GM12874 (cell line): ENCODE data around the gene STEAP4.

Source experiments
- TF ChIP-seq, protein P1 (sequence below): IDR thresholded peaks from 2 replicates; pipeline ENCODE4 v1.5.1; 2011; ENCODE audit warnings: low read depth, mild to moderate bottlenecking, control low read depth, low read length, moderate library complexity; ENCODE audit not compliant: insufficient read depth

The STEAP4 gene

GRCh38 chr7:88306590-88307048, at the start of gene STEAP4:
Gene STEAP4 (minus strand): TSS chr7:88306894. CDS start chr7:88284269, 22,625 bp downstream.
- TF ChIP-seq, protein P1, sequence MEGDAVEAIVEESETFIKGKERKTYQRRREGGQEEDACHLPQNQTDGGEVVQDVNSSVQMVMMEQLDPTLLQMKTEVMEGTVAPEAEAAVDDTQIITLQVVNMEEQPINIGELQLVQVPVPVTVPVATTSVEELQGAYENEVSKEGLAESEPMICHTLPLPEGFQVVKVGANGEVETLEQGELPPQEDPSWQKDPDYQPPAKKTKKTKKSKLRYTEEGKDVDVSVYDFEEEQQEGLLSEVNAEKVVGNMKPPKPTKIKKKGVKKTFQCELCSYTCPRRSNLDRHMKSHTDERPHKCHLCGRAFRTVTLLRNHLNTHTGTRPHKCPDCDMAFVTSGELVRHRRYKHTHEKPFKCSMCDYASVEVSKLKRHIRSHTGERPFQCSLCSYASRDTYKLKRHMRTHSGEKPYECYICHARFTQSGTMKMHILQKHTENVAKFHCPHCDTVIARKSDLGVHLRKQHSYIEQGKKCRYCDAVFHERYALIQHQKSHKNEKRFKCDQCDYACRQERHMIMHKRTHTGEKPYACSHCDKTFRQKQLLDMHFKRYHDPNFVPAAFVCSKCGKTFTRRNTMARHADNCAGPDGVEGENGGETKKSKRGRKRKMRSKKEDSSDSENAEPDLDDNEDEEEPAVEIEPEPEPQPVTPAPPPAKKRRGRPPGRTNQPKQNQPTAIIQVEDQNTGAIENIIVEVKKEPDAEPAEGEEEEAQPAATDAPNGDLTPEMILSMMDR = no peak

DNA sequence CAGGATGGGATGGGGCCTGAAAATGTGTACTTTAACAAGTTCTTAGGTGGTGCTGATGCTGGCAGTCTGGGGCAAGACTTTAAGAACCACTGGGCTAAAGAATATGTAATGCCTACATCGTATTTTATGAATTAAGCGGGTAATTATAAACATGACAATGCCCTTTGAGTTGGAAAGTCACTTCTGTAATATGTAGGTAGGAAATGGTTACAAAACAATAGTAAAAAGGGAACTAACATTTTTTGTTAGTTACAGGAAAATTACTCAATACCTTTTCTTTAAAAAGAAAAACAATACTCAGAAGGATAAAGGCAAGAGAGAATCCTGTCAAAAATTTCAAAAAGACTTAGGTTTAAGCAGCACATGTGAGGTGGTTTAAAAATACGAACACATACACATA, 48.3 kb upstream of the STEAP4 start:
- TF ChIP-seq, protein P1 = no peak

DNA sequence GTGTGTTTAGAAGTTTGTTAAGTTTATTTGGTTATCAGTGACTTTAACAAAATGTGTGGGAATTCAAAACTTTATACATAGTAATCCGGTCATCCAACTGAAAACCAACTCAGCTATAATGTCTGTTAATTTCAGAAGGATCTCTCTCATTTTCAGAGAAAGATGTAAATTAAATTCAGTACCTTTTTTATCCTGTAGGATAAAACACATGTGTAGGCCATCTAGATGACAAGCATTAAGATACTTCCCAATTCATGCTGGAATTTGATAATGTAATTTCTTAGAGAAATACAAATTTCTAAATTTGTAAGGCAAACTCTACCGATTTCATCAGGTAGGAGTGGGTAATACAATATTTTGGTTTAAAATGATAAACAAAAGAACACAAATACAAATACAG, 43.4 kb upstream of the STEAP4 start:
- TF ChIP-seq, protein P1 = no peak

- TF ChIP-seq, protein P1 = no peak
Measured at GRCh38 chr7:88347517-88347916, 40.8 kb upstream of the STEAP4 start.

DNA sequence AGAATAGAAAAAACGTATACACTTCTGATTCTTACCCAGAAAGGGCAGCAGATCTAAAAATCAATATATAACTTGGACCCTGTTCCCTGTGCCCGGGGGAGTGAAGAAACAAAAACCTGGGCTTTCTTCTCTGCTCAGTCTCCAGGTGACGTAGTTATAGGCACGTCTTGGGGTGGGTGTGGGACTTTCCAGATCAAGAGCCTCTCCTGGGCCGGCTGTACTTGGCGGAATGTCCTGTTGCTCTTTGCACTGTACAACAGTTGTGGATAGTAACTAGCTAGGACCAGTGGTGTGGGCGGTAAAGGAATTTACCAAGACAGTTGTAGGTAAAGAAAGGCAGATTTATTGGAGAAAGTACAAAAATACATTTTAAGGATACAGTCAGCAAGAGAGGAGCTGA, 40.4 kb upstream of the STEAP4 start:
- TF ChIP-seq, protein P1 = no peak

- TF ChIP-seq, protein P1 = no peak
Measured at GRCh38 chr7:88346357-88346756, 39.7 kb upstream of the STEAP4 start.

DNA sequence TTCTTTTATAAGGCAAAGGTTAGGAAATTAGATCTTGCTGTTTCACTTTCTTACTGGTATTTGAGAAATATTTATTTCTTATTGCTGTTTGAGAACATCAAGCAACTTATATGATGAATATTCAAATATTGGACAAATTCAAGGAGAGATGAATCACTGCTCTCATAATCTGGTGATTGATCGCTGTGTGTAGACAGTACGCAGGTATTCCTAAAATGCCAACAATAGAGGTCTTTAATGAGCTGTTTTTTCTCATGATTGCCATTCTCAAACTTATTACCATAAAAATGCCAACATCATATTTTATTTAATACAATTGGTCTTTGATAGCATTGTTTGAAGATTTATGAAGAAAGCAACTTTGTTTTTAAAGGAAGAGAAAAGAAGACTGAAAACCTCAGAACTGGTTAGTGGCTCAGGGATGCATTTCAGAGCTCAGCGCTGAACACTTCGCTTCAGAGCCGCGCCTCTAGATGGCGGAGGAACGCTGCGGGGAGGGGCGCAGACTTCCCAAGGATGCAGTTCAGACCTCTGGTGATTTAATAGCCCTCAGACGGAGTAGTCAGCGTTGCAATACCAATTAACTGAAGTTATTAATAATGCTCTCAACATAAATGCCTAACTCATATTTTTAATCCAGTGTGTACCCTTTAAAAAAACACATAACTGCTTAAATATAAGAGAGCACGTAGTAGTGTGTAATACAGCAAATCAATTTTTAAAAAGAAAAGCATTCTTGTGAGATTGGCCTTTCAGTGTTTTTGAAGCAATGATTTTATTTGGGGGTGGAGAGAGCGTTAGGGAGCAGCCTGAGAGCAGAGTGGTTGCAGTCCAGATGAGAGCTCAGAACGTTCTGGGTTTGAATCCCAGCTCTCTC, 38.5 kb upstream of the STEAP4 start:
- TF ChIP-seq, protein P1 = peak; percentile 48
